ENCODE data around the gene COX20. TPM values are rescaled to one million over a fixed set of nuclear protein-coding genes. Genes with fewer than 3 reads are reported as not detected.
A peak's percentile ranks its signal among the peaks of the same experiment; 100 is the strongest.

Gene COX20
- total RNA-seq, 1 experiment from 2014 or later, result 50.0 TPM

DNA sequence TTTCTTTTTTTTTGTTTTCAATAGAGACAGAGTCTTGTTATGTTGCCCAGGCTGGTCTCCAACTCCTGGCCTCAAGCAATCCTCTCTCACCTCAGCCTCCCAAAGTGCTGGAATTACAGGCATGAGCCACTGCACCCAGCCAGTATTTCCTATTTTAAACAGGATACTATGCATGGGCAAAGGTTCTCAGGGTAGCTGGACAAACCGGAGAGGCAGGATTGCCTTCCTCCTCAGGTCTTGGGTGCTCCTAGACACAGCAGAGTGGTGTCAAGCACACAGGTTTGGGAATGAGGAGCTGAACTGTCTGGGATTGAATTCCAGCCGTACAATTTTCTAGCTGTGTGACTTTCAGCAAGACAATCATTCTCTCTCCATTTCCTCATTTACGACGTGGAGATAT is 51.8 kb downstream of the COX20 start:
- Histone ChIP-seq H3K9me2 (replicated peaks; ENCODE audit: low read length) (no peaks in the 10 kb centered on the region), H3K9ac (ENCODE audit: low read length) (no peak overlapping the region), H3K4me2 (ENCODE audit: low read length) (no peak overlapping the region), H3K4me3 (ENCODE audit: low read length) (no peak overlapping the region), H3K4me1 (ENCODE audit: insufficient read depth, low read length) (peaks cover under 1% of the 10 kb centered on the region), H3K36me3 (ENCODE audit: low read depth, low read length) (no peaks in the 10 kb centered on the region), H2AFZ (ENCODE audit: low read length) (no peak overlapping the region), H4K20me1 (ENCODE audit: low read length) (no peaks in the 10 kb centered on the region), H3K27ac (ENCODE audit: low read length) (no peak overlapping the region), H3K79me2 (ENCODE audit: low read length) (no peaks in the 10 kb centered on the region), H3F3A (ENCODE audit: low read length, unreplicated experiment) (no peaks in the 10 kb centered on the region), H3K27me3 (ENCODE audit: low read length) (no peaks in the 10 kb centered on the region), H3K9me3 (ENCODE audit: low read length) (no peaks in the 10 kb centered on the region)
- DNase-seq, result peak; percentile 75
- no peak for ATAC-seq
- ChIA-PET CTCF (interaction anchor here (0.6 kb wide), 1 partner anchor 156 kb away, joined by 11 read pairs; no protein-coding TSS in a partner anchor), POLR2A (ENCODE audit: unreplicated experiment) (no interaction called here)
- intact Hi-C loops (cut with micrococcal nuclease), result no loop called here
- no TSS peak for BruUV-seq (replicated peaks)
- no peak for TF ChIP-seq EZH2 (IDR thresholded peaks at IDR 0.05; ENCODE audit: low read length, unreplicated experiment)
- TF ChIP-seq, protein P1, sequence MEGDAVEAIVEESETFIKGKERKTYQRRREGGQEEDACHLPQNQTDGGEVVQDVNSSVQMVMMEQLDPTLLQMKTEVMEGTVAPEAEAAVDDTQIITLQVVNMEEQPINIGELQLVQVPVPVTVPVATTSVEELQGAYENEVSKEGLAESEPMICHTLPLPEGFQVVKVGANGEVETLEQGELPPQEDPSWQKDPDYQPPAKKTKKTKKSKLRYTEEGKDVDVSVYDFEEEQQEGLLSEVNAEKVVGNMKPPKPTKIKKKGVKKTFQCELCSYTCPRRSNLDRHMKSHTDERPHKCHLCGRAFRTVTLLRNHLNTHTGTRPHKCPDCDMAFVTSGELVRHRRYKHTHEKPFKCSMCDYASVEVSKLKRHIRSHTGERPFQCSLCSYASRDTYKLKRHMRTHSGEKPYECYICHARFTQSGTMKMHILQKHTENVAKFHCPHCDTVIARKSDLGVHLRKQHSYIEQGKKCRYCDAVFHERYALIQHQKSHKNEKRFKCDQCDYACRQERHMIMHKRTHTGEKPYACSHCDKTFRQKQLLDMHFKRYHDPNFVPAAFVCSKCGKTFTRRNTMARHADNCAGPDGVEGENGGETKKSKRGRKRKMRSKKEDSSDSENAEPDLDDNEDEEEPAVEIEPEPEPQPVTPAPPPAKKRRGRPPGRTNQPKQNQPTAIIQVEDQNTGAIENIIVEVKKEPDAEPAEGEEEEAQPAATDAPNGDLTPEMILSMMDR (conservative IDR thresholded peaks at IDR 0.05; ENCODE audit: low read depth, low read length), result no peak

DNA sequence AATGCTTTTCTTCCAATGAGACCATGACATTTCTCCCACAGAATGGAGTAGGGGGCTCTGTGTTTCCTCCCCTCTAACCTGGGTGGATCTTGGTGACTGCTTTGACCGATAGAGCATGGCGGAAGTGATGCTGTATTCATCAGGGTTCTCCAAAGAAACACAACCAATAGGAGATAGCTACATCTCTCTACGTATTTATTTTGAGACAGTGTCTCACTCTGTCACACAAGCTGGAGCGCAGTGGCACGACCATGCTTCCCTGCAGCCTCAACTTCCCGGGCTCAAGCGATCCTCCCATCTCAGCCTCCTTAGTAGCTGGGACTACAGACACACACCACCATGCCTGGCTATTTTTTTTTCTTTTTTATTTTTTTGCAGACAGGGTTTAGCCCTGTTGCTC is 58.4 kb downstream of the COX20 start:
- no peaks in the 10 kb centered on the region for H3K9me3 ChIP-seq (ENCODE audit: low read length)
- H2AFZ ChIP-seq (ENCODE audit: low read length), result no peak overlapping the region
- H3K4me1 ChIP-seq (ENCODE audit: insufficient read depth, low read length), result peaks cover 13% of the 10 kb centered on the region
- no peak overlapping the region for H3K9ac ChIP-seq (ENCODE audit: low read length)
- no peak overlapping the region for H3K27ac ChIP-seq (ENCODE audit: low read length)
- H3K4me3 ChIP-seq (ENCODE audit: low read length), result no peak overlapping the region
- DNase-seq (no peak), ATAC-seq (no peak)
- no peaks in the 10 kb centered on the region for H3K9me2 ChIP-seq (replicated peaks; ENCODE audit: low read length)
- no peaks in the 10 kb centered on the region for H3K27me3 ChIP-seq (ENCODE audit: low read length)
- intact Hi-C loops (cut with micrococcal nuclease), result no loop called here
- H3K36me3 ChIP-seq (ENCODE audit: low read depth, low read length), result no peaks in the 10 kb centered on the region
- no peaks in the 10 kb centered on the region for H4K20me1 ChIP-seq (ENCODE audit: low read length)
- CTCF ChIA-PET, result no interaction called here
- POLR2A ChIA-PET (ENCODE audit: unreplicated experiment), result no interaction called here
- no peaks in the 10 kb centered on the region for H3F3A ChIP-seq (ENCODE audit: low read length, unreplicated experiment)
- TF ChIP-seq EZH2phosphoT487 (IDR thresholded peaks at IDR 0.05; ENCODE audit: borderline replicate concordance, low read length) (no peak), EZH2 (IDR thresholded peaks at IDR 0.05; ENCODE audit: low read length, unreplicated experiment) (no peak)
- TF ChIP-seq, protein P1 (conservative IDR thresholded peaks at IDR 0.05; ENCODE audit: low read depth, low read length), result no peak
- no peaks in the 10 kb centered on the region for H3K79me2 ChIP-seq (ENCODE audit: low read length)
- no TSS peak for BruUV-seq (replicated peaks)
- no peak overlapping the region for H3K4me2 ChIP-seq (ENCODE audit: low read length)

Other genes with a start within 250 kb of the COX20 start
- gene DESI2, start 182.5 kb upstream of the COX20 start, total RNA-seq (2014; rRNA removed), result 58.7 and 81.8 TPM in 2 replicates
- gene HNRNPU, start 28.9 kb downstream of the COX20 start, total RNA-seq (2014; rRNA removed), result 431 and 503 TPM in 2 replicates

Data from PC-3 (cell line).